Neural cell (in vitro differentiated cells): ENCODE results near the gene CCIN. TPM values are rescaled to one million over a fixed set of nuclear protein-coding genes. Genes with fewer than 3 reads are reported as not detected.

Experiments used
- H2AFZ ChIP-seq: fragments of 200-600, 300-800 bp; sonication (generic), shearing (Covaris generic); 2 replicates; pipeline ENCODE4 v1.6.0; 2014; ENCODE audit warnings: low read depth, mild to moderate bottlenecking, antibody characterized with exemption, low read length, moderate library complexity
- H3F3A ChIP-seq: fragments of 200-600 bp; shearing (Covaris generic); 2 replicates; pipeline ENCODE4 v1.6.1; 2016; ENCODE audit warnings: mild to moderate bottlenecking, moderate library complexity, mixed read lengths, antibody characterized with exemption, low read length; ENCODE audit not compliant: insufficient read depth, poor library complexity, severe bottlenecking
- H3K27ac ChIP-seq: fragments of 200-600, 300-800 bp; sonication (generic), shearing (Covaris generic); 2 replicates; pipeline ENCODE4 v1.5.1; 2014; ENCODE audit warnings: mild to moderate bottlenecking, low read length, moderate library complexity
- H3K27me3 ChIP-seq: fragments of 300-800, 200-600 bp; sonication (generic), shearing (Covaris generic); 2 replicates; pipeline ENCODE4 v1.6.0; 2014; ENCODE audit warnings: mild to moderate bottlenecking, low read depth, low read length, moderate library complexity; ENCODE audit not compliant: insufficient read depth
- H3K36me3 ChIP-seq: fragments of 300-800, 200-600 bp; sonication (generic), shearing (Covaris generic); 2 replicates; pipeline ENCODE4 v1.5.1; 2014; ENCODE audit warnings: mild to moderate bottlenecking, antibody characterized with exemption, low read length, moderate library complexity; ENCODE audit not compliant: insufficient read depth
- H3K4me2 ChIP-seq: fragments of 300-800, 200-600 bp; sonication (generic), shearing (Covaris generic); 2 replicates; pipeline ENCODE4 v1.6.0; 2014; ENCODE audit warnings: mild to moderate bottlenecking, low read length
- H3K4me3 ChIP-seq: fragments of 300-800, 200-600 bp; sonication (generic), shearing (Covaris generic); 2 replicates; pipeline ENCODE4 v1.5.1; 2014; ENCODE audit warnings: mild to moderate bottlenecking, low read length, moderate library complexity
- H3K79me2 ChIP-seq: fragments of 200-600 bp; shearing (Covaris generic); replicated peaks from 2 replicates; pipeline ENCODE4 v1.6.0; 2014; ENCODE audit warnings: mild to moderate bottlenecking, low read length, moderate library complexity; ENCODE audit not compliant: insufficient read depth
- H3K9ac ChIP-seq: fragments of 300-800, 200-600 bp; sonication (generic), shearing (Covaris generic); 2 replicates; pipeline ENCODE4 v1.6.1; 2016; ENCODE audit warnings: mild to moderate bottlenecking, low read length, mixed read lengths
- H3K9me2 ChIP-seq: fragments of 200-600 bp; shearing (Covaris generic); 2 replicates; pipeline ENCODE4 v1.6.1; 2016; ENCODE audit warnings: mild to moderate bottlenecking, low read length, mixed read lengths; ENCODE audit not compliant: insufficient read depth
- H3K9me3 ChIP-seq: fragments of 200-600, 300-800 bp; sonication (generic), shearing (Covaris generic); 2 replicates; pipeline ENCODE4 v1.6.1; 2016; ENCODE audit warnings: mild to moderate bottlenecking, mixed run types, low read length, moderate library complexity, mixed read lengths
- H4K20me1 ChIP-seq: fragments of 200-600 bp; shearing (Covaris generic); 2 replicates; pipeline ENCODE4 v1.6.1; 2016; ENCODE audit warnings: mild to moderate bottlenecking, mixed run types; ENCODE audit not compliant: insufficient read depth
- EP300 ChIP-seq: fragments of 450-650 bp; conservative IDR thresholded peaks from 2 replicates; pipeline ENCODE4 v1.6.1; 2014; ENCODE audit warnings: antibody characterized with exemption, mild to moderate bottlenecking, moderate library complexity; ENCODE audit not compliant: poor library complexity, severe bottlenecking
- EZH2 ChIP-seq: fragments of 200-600, 300-800 bp; shearing (Covaris generic), sonication (generic); IDR thresholded peaks from 2 replicates; pipeline ENCODE4 v1.6.1; 2014; ENCODE audit warnings: antibody characterized with exemption, low read length, borderline replicate concordance, mild to moderate bottlenecking; ENCODE audit not compliant: insufficient read depth, poor library complexity, severe bottlenecking
- MXI1 ChIP-seq: fragments of 450-650 bp; conservative IDR thresholded peaks from 2 replicates; pipeline ENCODE4 v1.6.1; 2014; ENCODE audit warnings: antibody characterized with exemption, mild to moderate bottlenecking; ENCODE audit not compliant: poor library complexity, severe bottlenecking
- POLR2AphosphoS5 ChIP-seq: IDR thresholded peaks from 2 replicates; pipeline ENCODE4 v1.6.1; 2012
- RAD21 ChIP-seq: fragments of 450-650 bp; conservative IDR thresholded peaks from 2 replicates; pipeline ENCODE4 v1.6.1; 2014; ENCODE audit warnings: antibody characterized with exemption, mild to moderate bottlenecking, moderate library complexity
- REST ChIP-seq: IDR thresholded peaks from 2 replicates; pipeline ENCODE4 v1.6.1; 2012; ENCODE audit warnings: borderline replicate concordance
- SMC3 ChIP-seq: fragments of 450-650 bp; conservative IDR thresholded peaks from 2 replicates; pipeline ENCODE4 v1.6.1; 2014; ENCODE audit warnings: antibody characterized with exemption, mild to moderate bottlenecking, moderate library complexity; ENCODE audit not compliant: poor library complexity
- TAF1 ChIP-seq: IDR thresholded peaks from 2 replicates; pipeline ENCODE4 v1.6.1; 2012; ENCODE audit warnings: low read depth
- polyA plus RNA-seq: library from polyadenylated mRNA; depleted of rRNA; stranded (reverse); fragments of >200 nt; gene quantifications from 2 replicates; pipeline ENCODE4 v1.2.3, GENCODE V29; 2014
- TF ChIP-seq, protein P1 (sequence below): fragments of 450-650 bp; IDR thresholded peaks from 2 replicates; pipeline ENCODE4 v1.5.1; 2014; ENCODE audit warnings: antibody characterized with exemption, mild to moderate bottlenecking, moderate library complexity; ENCODE audit not compliant: poor library complexity, severe bottlenecking

The CCIN gene
- polyA plus RNA-seq, 1 donor from 2014 or later, result not detected

DNA sequence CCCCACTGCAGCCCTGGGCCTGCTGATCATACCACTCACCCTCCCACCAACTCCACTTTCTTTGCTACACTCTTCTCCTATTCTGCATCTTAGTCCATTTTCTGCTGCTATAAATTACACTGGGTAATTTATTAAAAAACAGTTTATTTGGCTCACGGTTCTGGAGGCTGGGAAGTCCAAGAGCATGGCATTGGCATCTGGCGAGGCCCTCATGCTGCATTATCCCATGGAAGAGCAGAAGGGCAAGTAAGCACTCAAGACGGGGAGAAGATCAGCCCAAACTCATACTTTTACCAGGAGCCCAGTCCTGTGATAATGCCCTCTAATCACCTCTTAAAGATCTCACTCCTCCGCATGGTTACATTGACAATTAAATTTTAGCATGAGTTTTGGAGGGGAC is 23.2 kb upstream of the CCIN start:
- no peaks in the 10 kb centered on the region for H3K27me3 ChIP-seq
- no peaks in the 10 kb centered on the region for H3K9me2 ChIP-seq
- H3K4me3 ChIP-seq, result no peak overlapping the region
- no peaks in the 10 kb centered on the region for H3K79me2 ChIP-seq
- H2AFZ ChIP-seq, result no peak overlapping the region
- no peaks in the 10 kb centered on the region for H3F3A ChIP-seq
- TF ChIP-seq SMC3 (no peak), REST (no peak), POLR2AphosphoS5 (no peak), RAD21 (no peak), TAF1 (no peak), MXI1 (no peak), EP300 (no peak), EZH2 (no peak)
- TF ChIP-seq, protein P1, sequence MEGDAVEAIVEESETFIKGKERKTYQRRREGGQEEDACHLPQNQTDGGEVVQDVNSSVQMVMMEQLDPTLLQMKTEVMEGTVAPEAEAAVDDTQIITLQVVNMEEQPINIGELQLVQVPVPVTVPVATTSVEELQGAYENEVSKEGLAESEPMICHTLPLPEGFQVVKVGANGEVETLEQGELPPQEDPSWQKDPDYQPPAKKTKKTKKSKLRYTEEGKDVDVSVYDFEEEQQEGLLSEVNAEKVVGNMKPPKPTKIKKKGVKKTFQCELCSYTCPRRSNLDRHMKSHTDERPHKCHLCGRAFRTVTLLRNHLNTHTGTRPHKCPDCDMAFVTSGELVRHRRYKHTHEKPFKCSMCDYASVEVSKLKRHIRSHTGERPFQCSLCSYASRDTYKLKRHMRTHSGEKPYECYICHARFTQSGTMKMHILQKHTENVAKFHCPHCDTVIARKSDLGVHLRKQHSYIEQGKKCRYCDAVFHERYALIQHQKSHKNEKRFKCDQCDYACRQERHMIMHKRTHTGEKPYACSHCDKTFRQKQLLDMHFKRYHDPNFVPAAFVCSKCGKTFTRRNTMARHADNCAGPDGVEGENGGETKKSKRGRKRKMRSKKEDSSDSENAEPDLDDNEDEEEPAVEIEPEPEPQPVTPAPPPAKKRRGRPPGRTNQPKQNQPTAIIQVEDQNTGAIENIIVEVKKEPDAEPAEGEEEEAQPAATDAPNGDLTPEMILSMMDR, result no peak
- no peak overlapping the region for H3K9ac ChIP-seq
- no peak overlapping the region for H3K4me2 ChIP-seq
- no peaks in the 10 kb centered on the region for H4K20me1 ChIP-seq
- H3K9me3 ChIP-seq, result no peaks in the 10 kb centered on the region
- no peaks in the 10 kb centered on the region for H3K36me3 ChIP-seq
- no peak overlapping the region for H3K27ac ChIP-seq

GRCh38 chr9:36146651-36147050 is 22.5 kb upstream of the CCIN start:
- no peaks in the 10 kb centered on the region for H3K27me3 ChIP-seq
- no peak overlapping the region for H3K4me2 ChIP-seq
- H3K9me2 ChIP-seq, result no peaks in the 10 kb centered on the region
- no peak overlapping the region for H3K4me3 ChIP-seq
- H4K20me1 ChIP-seq, result no peaks in the 10 kb centered on the region
- no peak overlapping the region for H2AFZ ChIP-seq
- H3K79me2 ChIP-seq, result no peaks in the 10 kb centered on the region
- no peak overlapping the region for H3K9ac ChIP-seq
- no peaks in the 10 kb centered on the region for H3K9me3 ChIP-seq
- no peaks in the 10 kb centered on the region for H3K36me3 ChIP-seq
- no peaks in the 10 kb centered on the region for H3F3A ChIP-seq
- no peak for TF ChIP-seq TAF1
- no peak for TF ChIP-seq MXI1
- TF ChIP-seq REST, result no peak
- TF ChIP-seq EP300, result no peak
- no peak for TF ChIP-seq POLR2AphosphoS5
- TF ChIP-seq, protein P1, result no peak
- no peak for TF ChIP-seq RAD21
- no peak for TF ChIP-seq SMC3
- no peak overlapping the region for H3K27ac ChIP-seq
